CD8-positive, alpha-beta memory T cell (primary cell): ENCODE measurements around the gene BEND3. TPM values are rescaled to one million over a fixed set of nuclear protein-coding genes. Genes with fewer than 3 reads are reported as not detected.
A peak's percentile ranks its signal among the peaks of the same experiment; 100 is the strongest.

Experiments used
- CTCF ChIA-PET: fragments of 350-600 bp; sonication (Branson Sonifier 250); formaldehyde crosslinking; loops from one replicate; lab custom pipeline; 2021; ENCODE audit warnings: antibody characterized with exemption; lab: Charles Lee
- POLR2A ChIA-PET: fragments of 350-600 bp; sonication (Branson Sonifier 250); formaldehyde crosslinking; loops from one replicate; lab custom pipeline; 2021; ENCODE audit warnings: antibody characterized with exemption; lab: Charles Lee
- DNase-seq, 5 donors: peaks; one replicate each; pipeline versions ENCODE4 v3.0.0 to v3.0.0-alpha.2; 2020 to 2022; ENCODE audit warnings: mixed read lengths in 1 of 5
- H3K27ac ChIP-seq: one replicate; pipeline ENCODE4 v1.7.0; 2013; ENCODE audit warnings: low read depth, mild to moderate bottlenecking, low read length, moderate library complexity
- H3K27me3 ChIP-seq: 2 replicates; pipeline ENCODE4 v1.7.0; 2013; ENCODE audit warnings: low read length, mild to moderate bottlenecking; ENCODE audit not compliant: insufficient read depth, poor library complexity, severe bottlenecking
- H3K36me3 ChIP-seq: 2 replicates; pipeline ENCODE4 v1.7.0; 2013; ENCODE audit warnings: mild to moderate bottlenecking, low read length, moderate library complexity; ENCODE audit not compliant: insufficient read depth
- H3K4me1 ChIP-seq: 2 replicates; pipeline ENCODE4 v1.7.0; 2013; ENCODE audit warnings: mild to moderate bottlenecking, low read length, moderate library complexity; ENCODE audit not compliant: insufficient read depth
- H3K4me3 ChIP-seq: 2 replicates; pipeline ENCODE4 v1.7.0; 2013; ENCODE audit warnings: mild to moderate bottlenecking, low read length
- H3K9me3 ChIP-seq: 2 replicates; pipeline ENCODE4 v1.7.0; 2013; ENCODE audit warnings: mild to moderate bottlenecking, low read length
- H3K27ac Mint-ChIP-seq, 8 donors: one replicate each; pipeline ENCODE4 v1.8.0; 2020 to 2021; ENCODE audit warnings: mixed read lengths in 8 of 8, mild to moderate bottlenecking in 6 of 8, inconsistent platforms in 3 of 8, moderate library complexity in 3 of 8
- H3K27me3 Mint-ChIP-seq, 2 donors: one replicate each; pipeline ENCODE4 v1.8.0; 2020 to 2021; ENCODE audit warnings: mixed read lengths in 2 of 2, mild to moderate bottlenecking in 1 of 2, moderate library complexity in 1 of 2
- H3K36me3 Mint-ChIP-seq, 3 donors: one replicate each; pipeline ENCODE4 v1.8.0; 2020 to 2021; ENCODE audit warnings: mixed read lengths in 3 of 3, inconsistent platforms in 1 of 3, mild to moderate bottlenecking in 1 of 3
- H3K4me1 Mint-ChIP-seq, 3 donors: one replicate each; pipeline ENCODE4 v1.8.0; 2020 to 2021; ENCODE audit warnings: mixed read lengths in 3 of 3, inconsistent platforms in 1 of 3, mild to moderate bottlenecking in 1 of 3
- H3K4me3 Mint-ChIP-seq, 7 donors: one replicate each; pipeline ENCODE4 v1.8.0; 2020 to 2021; ENCODE audit warnings: mixed read lengths in 7 of 7, mild to moderate bottlenecking in 6 of 7, moderate library complexity in 4 of 7, inconsistent platforms in 2 of 7
- H3K9me3 Mint-ChIP-seq, 5 donors: one replicate each; pipeline ENCODE4 v1.8.0; 2020 to 2022; ENCODE audit warnings: mixed read lengths in 5 of 5, mild to moderate bottlenecking in 3 of 5, moderate library complexity in 2 of 5, inconsistent platforms in 1 of 5
- polyA plus RNA-seq: library from polyadenylated mRNA; unstranded; fragments of 300-500 nt; fragmentation: Illumina TruSeq; gene quantifications from one replicate; pipeline ENCODE4 v1.2.3, GENCODE V29; 2021
- total RNA-seq, 2 experiments: library from RNA; stranded (reverse); gene quantifications; one replicate each; pipeline ENCODE4 v1.2.3, GENCODE V29; 2021

BEND3 gene
- total and polyA plus RNA-seq, 3 experiments from 2014 or later: 0.38 to 7.6 (median 7.5) TPM

DNA sequence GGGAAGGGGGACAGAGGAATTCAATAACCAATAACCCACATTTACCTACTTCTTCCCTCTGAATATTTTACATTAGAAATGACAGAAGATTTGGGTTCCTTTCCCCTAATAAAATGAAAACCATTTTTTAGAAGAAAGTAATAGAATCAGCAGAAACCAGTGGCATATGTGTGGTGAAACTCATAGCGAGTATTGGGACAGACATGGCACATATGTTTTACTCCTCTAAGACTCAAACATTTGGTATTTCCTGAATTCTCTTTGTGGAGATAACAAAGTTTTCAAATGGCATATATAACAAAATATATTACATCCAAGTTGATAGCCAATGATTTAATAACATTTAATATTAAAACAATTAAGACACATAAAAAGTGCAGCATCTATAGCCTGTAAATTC, 12.9 kb upstream of the BEND3 start:
- no peak overlapping the region for H3K4me3 ChIP-seq
- H3K4me1 Mint-ChIP-seq: no peaks in the 10 kb centered on the region
- no peaks in the 10 kb centered on the region for H3K4me1 ChIP-seq
- POLR2A ChIA-PET: no interaction called here
- H3K9me3 ChIP-seq: no peaks in the 10 kb centered on the region
- H3K36me3 Mint-ChIP-seq: no peaks in the 10 kb centered on the region
- DNase-seq: no peak
- CTCF ChIA-PET: no interaction called here
- H3K27ac Mint-ChIP-seq: no peak overlapping the region
- no peak overlapping the region for H3K4me3 Mint-ChIP-seq
- no peaks in the 10 kb centered on the region for H3K36me3 ChIP-seq
- H3K9me3 Mint-ChIP-seq: no peaks in the 10 kb centered on the region
- H3K27ac ChIP-seq: no peak overlapping the region
- H3K27me3 Mint-ChIP-seq: peaks cover 0 to 8% of the 10 kb centered on the region in 2 donors
- H3K27me3 ChIP-seq: no peaks in the 10 kb centered on the region

DNA sequence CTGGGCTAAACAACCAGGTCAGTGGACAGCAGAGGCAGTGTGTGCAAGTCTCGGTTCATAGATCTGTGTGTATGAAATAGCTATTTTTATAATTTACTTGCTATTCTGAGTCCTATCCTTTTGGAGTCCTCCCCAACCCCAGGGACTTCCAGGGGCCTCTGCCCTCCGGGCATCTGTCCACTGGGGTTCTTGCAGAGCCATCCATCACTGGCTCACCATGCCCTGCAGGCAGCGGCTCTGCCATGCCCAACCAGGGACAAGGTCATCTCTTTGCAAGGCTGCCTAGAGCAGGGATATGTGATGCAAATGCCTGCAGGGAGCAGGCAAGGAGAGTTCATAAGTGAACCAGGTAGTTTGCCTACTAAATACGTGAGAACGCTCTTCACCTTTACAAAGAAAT, 10.5 kb upstream of the BEND3 start:
- CTCF ChIA-PET: interaction anchor here (1.1 to 2.9 kb wide), 2 partner anchors 10 to 12 kb away, joined by 3 to 17 read pairs; partner anchors contain the start of gene BEND3
- no peak overlapping the region for H3K4me3 ChIP-seq
- no peaks in the 10 kb centered on the region for H3K4me1 ChIP-seq
- H3K27me3 ChIP-seq: no peaks in the 10 kb centered on the region
- H3K4me1 Mint-ChIP-seq: no peaks in the 10 kb centered on the region
- no peak overlapping the region for H3K4me3 Mint-ChIP-seq
- H3K9me3 ChIP-seq: no peaks in the 10 kb centered on the region
- POLR2A ChIA-PET: no interaction called here
- H3K9me3 Mint-ChIP-seq: no peaks in the 10 kb centered on the region
- DNase-seq: no peak
- peaks cover 0 to 8% of the 10 kb centered on the region in 2 donors for H3K27me3 Mint-ChIP-seq
- no peak overlapping the region for H3K27ac Mint-ChIP-seq
- no peak overlapping the region for H3K27ac ChIP-seq
- no peaks in the 10 kb centered on the region for H3K36me3 Mint-ChIP-seq
- H3K36me3 ChIP-seq: no peaks in the 10 kb centered on the region

GRCh38 chr6:107124934-107125348, 9.6 kb upstream of the BEND3 start:
- H3K9me3 Mint-ChIP-seq: no peaks in the 10 kb centered on the region
- peak overlapping the region in 1 of 8 donors; percentile 54 for H3K27ac Mint-ChIP-seq
- DNase-seq: no peak
- ChIA-PET POLR2A (interaction anchor here (0.6 kb wide), 1 partner anchor 97 kb away, joined by 3 read pairs; the partner anchor contains the start of gene MTRES1), CTCF (interaction anchor here (1.1 to 2.9 kb wide), 2 partner anchors 9 to 11 kb away, joined by 3 to 17 read pairs; partner anchors contain the start of gene BEND3)
- H3K36me3 Mint-ChIP-seq: no peaks in the 10 kb centered on the region
- H3K4me3 ChIP-seq: no peak overlapping the region
- H3K27me3 ChIP-seq: no peaks in the 10 kb centered on the region
- H3K4me1 ChIP-seq: no peaks in the 10 kb centered on the region
- H3K4me1 Mint-ChIP-seq: no peaks in the 10 kb centered on the region
- H3K36me3 ChIP-seq: no peaks in the 10 kb centered on the region
- H3K9me3 ChIP-seq: no peaks in the 10 kb centered on the region
- no peak overlapping the region for H3K4me3 Mint-ChIP-seq
- H3K27me3 Mint-ChIP-seq: peaks cover 0 to 8% of the 10 kb centered on the region in 2 donors
- H3K27ac ChIP-seq: no peak overlapping the region

- Mint-ChIP-seq H3K9me3 (no peaks in the 10 kb centered on the region), H3K27me3 (peaks cover 0 to 3% of the 10 kb centered on the region in 2 donors), H3K36me3 (no peaks in the 10 kb centered on the region), H3K4me3 (no peak overlapping the region), H3K27ac (peak overlapping the region in 1 of 8 donors; percentile 54), H3K4me1 (no peaks in the 10 kb centered on the region)
- CTCF ChIA-PET: interaction anchor here (1.0 to 2.9 kb wide), 2 partner anchors 10 kb away, joined by 4 to 17 read pairs; no protein-coding TSS in a partner anchor
- POLR2A ChIA-PET: no interaction called here
- Histone ChIP-seq H3K27me3 (no peaks in the 10 kb centered on the region), H3K4me1 (no peaks in the 10 kb centered on the region), H3K9me3 (no peaks in the 10 kb centered on the region), H3K4me3 (no peak overlapping the region), H3K36me3 (no peaks in the 10 kb centered on the region), H3K27ac (no peak overlapping the region)
- no peak for DNase-seq
Measured at GRCh38 chr6:107123501-107123900, 8.2 kb upstream of the BEND3 start.

DNA sequence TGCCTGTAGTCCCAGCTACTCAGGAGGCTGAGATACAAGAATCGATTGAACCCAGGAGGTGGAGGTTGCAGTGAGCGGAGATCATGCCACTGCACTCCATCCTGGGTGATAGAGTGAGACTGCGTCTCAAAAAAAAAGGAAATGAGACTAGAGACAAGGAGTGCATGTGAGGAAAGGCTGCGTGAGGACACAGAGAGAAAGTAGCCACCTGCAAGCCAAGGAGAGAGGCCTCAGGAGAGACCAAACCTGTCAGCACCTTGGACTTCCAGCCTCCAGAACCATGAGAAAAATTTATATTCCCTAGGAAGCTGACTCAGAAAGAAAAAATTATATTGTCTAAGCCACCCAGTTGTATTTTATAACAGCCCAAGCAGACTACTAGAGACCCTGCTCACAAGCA, 7.4 kb upstream of the BEND3 start:
- no peaks in the 10 kb centered on the region for H3K27me3 ChIP-seq
- no peak overlapping the region for H3K27ac ChIP-seq
- no peak for DNase-seq
- no peak overlapping the region for H3K4me3 ChIP-seq
- no peak overlapping the region for H3K27ac Mint-ChIP-seq
- H3K4me1 ChIP-seq: no peaks in the 10 kb centered on the region
- peaks cover 0 to 3% of the 10 kb centered on the region in 2 donors for H3K27me3 Mint-ChIP-seq
- H3K9me3 ChIP-seq: no peaks in the 10 kb centered on the region
- ChIA-PET CTCF (interaction anchor here (1.0 kb wide), 1 partner anchor 9 kb away, joined by 4 read pairs; no protein-coding TSS in a partner anchor), POLR2A (no interaction called here)
- no peaks in the 10 kb centered on the region for H3K4me1 Mint-ChIP-seq
- no peaks in the 10 kb centered on the region for H3K9me3 Mint-ChIP-seq
- H3K4me3 Mint-ChIP-seq: no peak overlapping the region
- no peaks in the 10 kb centered on the region for H3K36me3 ChIP-seq
- no peaks in the 10 kb centered on the region for H3K36me3 Mint-ChIP-seq

- Mint-ChIP-seq H3K27ac (no peak overlapping the region), H3K4me3 (no peak overlapping the region), H3K27me3 (peaks cover under 1 to 5% of the 10 kb centered on the region in 2 donors), H3K9me3 (no peaks in the 10 kb centered on the region), H3K36me3 (no peaks in the 10 kb centered on the region), H3K4me1 (no peaks in the 10 kb centered on the region)
- H3K27ac ChIP-seq: no peak overlapping the region
- H3K36me3 ChIP-seq: no peaks in the 10 kb centered on the region
- H3K27me3 ChIP-seq: no peaks in the 10 kb centered on the region
- H3K9me3 ChIP-seq: no peaks in the 10 kb centered on the region
- POLR2A ChIA-PET: no interaction called here
- CTCF ChIA-PET: no interaction called here
- no peaks in the 10 kb centered on the region for H3K4me1 ChIP-seq
- no peak for DNase-seq
- no peak overlapping the region for H3K4me3 ChIP-seq
Measured at GRCh38 chr6:107121964-107122495, 6.7 kb upstream of the BEND3 start.

DNA sequence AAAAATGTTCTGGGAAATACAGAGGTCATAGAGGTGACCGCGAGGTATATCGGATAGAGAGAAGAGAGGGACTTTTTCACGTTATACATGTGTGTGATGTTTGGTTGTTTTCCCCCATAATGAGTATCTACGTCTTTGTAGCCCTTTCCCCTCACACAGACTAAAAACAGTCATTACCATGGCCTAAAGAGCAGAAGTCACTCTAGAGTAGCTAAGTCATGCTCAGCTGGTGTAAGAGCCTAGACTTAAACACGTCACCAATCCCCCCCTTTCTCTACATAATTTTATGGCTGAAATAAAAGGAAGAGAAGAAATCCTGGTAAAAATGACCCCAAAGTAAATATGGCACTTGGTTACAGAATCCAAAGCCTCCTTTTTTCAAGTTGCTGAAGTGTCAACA, 6.0 kb upstream of the BEND3 start:
- Mint-ChIP-seq H3K9me3 (no peaks in the 10 kb centered on the region), H3K36me3 (no peaks in the 10 kb centered on the region), H3K4me1 (peaks cover 5 to 6% (median 6%) of the 10 kb centered on the region in 3 donors), H3K27me3 (peaks cover 8 to 10% of the 10 kb centered on the region in 2 donors), H3K4me3 (no peak overlapping the region), H3K27ac (no peak overlapping the region)
- ChIA-PET CTCF (no interaction called here), POLR2A (no interaction called here)
- H3K4me1 ChIP-seq: no peaks in the 10 kb centered on the region
- H3K27ac ChIP-seq: no peak overlapping the region
- no peak overlapping the region for H3K4me3 ChIP-seq
- no peak for DNase-seq
- H3K9me3 ChIP-seq: no peaks in the 10 kb centered on the region
- no peaks in the 10 kb centered on the region for H3K27me3 ChIP-seq
- no peaks in the 10 kb centered on the region for H3K36me3 ChIP-seq

DNA sequence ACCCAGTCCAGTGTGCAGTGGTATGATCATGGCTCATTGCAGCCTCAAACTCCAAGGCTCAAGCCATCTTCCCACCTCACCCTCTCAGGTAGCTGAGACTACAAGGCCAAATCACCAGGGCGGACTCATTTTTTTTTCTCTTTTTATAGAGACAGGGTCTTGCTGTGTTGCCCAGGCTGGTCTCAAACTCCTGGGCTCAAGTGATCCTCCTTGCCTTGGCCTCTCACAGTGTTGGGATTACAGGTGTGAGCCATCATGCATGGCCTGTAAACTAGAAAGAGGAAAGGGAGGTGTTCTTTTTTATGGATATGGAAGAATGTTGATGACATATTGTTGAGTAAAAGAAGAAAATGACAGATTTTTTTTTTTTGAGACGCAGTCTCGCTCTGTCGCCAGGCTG, 5.1 kb upstream of the BEND3 start:
- POLR2A ChIA-PET: no interaction called here
- no peaks in the 10 kb centered on the region for H3K4me1 ChIP-seq
- no peak overlapping the region for H3K4me3 Mint-ChIP-seq
- H3K4me3 ChIP-seq: no peak overlapping the region
- peaks cover 11 to 13% of the 10 kb centered on the region in 2 donors for H3K27me3 Mint-ChIP-seq
- CTCF ChIA-PET: no interaction called here
- peaks cover 0 to 2% (median 0%) of the 10 kb centered on the region in 3 donors for H3K36me3 Mint-ChIP-seq
- no peak overlapping the region for H3K27ac ChIP-seq
- H3K27ac Mint-ChIP-seq: no peak overlapping the region
- H3K9me3 ChIP-seq: no peaks in the 10 kb centered on the region
- H3K36me3 ChIP-seq: no peaks in the 10 kb centered on the region
- H3K4me1 Mint-ChIP-seq: peaks cover 7 to 11% (median 10%) of the 10 kb centered on the region in 3 donors
- DNase-seq: no peak
- no peaks in the 10 kb centered on the region for H3K9me3 Mint-ChIP-seq
- H3K27me3 ChIP-seq: no peaks in the 10 kb centered on the region
